Amniotic epithelial cell (primary cell): ENCODE results near the gene REST.
"Not testable (repeated sequence)": the region's sequence is repeated elsewhere in the genome, so short reads cannot be mapped to it uniquely, and the experiment has no call there.

Experiments
- DNase-seq: peaks from one replicate; pipeline ENCODE4 v3.0.0-alpha.2; 2010; ENCODE audit warnings: low read depth

Gene REST, protein sequence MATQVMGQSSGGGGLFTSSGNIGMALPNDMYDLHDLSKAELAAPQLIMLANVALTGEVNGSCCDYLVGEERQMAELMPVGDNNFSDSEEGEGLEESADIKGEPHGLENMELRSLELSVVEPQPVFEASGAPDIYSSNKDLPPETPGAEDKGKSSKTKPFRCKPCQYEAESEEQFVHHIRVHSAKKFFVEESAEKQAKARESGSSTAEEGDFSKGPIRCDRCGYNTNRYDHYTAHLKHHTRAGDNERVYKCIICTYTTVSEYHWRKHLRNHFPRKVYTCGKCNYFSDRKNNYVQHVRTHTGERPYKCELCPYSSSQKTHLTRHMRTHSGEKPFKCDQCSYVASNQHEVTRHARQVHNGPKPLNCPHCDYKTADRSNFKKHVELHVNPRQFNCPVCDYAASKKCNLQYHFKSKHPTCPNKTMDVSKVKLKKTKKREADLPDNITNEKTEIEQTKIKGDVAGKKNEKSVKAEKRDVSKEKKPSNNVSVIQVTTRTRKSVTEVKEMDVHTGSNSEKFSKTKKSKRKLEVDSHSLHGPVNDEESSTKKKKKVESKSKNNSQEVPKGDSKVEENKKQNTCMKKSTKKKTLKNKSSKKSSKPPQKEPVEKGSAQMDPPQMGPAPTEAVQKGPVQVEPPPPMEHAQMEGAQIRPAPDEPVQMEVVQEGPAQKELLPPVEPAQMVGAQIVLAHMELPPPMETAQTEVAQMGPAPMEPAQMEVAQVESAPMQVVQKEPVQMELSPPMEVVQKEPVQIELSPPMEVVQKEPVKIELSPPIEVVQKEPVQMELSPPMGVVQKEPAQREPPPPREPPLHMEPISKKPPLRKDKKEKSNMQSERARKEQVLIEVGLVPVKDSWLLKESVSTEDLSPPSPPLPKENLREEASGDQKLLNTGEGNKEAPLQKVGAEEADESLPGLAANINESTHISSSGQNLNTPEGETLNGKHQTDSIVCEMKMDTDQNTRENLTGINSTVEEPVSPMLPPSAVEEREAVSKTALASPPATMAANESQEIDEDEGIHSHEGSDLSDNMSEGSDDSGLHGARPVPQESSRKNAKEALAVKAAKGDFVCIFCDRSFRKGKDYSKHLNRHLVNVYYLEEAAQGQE

DNA sequence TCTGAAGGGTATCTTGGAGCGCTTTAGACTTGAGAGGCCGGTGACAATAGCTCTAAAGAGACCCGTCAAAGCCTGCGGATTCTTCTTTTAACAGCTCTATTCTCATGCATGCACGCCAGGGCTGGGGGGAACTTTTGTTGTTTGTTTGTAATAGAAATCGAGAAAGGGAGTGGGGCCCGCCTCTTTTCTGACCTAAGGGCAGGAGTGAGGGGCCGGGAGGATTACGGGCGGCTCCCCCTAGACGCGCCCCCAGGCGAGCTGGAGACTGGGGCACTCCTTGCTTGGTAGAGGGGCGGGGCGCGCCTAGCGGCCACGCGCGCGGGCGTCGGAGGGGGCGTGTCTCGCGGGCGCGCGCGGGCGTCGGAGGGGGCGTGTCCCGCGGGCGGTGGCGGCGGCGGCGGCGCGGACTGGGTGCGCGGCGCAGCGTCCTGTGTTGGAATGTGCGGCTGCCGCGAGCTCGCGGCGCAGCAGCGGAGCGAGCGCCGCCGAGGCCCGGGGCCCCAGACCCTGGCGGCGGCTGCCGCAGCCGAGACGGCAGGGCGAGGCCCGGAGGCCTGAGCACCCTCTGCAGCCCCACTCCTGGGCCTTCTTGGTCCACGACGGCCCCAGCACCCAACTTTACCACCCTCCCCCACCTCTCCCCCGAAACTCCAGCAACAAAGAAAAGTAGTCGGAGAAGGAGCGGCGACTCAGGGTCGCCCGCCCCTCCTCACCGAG lies at the start of gene REST:
TSS of gene REST (plus strand) at position 412 of the 717 bp plus-strand sequence. CDS start 2,739 bp downstream, outside the sequence.
- peak; percentile 40 for DNase-seq

DNA sequence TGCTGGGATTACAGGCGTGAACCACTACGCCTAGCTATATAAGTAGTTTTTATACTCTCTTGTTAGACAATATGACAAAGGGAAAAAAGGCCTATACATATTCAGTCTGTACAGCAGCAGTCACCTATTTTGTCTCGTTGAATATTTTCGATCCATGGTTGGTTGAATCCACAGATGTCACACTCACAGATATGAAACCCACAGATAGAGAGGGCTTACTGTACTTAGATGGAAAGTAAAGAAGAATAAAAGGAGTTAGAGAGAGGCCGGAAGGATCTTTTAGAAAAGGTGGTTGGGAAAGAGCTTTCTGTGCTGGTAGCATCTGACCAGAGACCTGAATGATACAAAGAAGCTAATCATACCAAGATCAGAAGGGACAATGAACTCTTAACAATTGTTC lies 47.9 kb upstream of the REST start:
- no peak for DNase-seq

DNA sequence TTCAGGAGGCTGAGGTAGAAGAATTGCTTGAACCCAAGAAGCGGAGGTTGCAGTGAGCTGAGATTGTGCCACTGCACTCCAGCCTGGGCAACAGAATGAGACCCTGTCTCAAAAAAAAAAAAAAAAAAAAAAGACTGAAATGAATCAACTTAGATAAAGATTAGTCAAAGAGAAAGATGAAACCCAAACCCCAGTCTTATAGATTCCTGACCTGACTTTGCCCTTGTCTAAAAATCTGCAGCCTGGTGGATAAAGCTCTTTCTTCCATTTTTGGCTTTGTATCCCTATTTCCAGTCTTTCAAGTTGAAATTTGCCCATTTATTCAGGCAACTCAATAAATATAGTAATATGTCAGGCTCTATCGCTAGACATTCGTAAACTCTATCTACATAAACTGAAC lies 46.9 kb upstream of the REST start:
- DNase-seq, result no peak

DNA sequence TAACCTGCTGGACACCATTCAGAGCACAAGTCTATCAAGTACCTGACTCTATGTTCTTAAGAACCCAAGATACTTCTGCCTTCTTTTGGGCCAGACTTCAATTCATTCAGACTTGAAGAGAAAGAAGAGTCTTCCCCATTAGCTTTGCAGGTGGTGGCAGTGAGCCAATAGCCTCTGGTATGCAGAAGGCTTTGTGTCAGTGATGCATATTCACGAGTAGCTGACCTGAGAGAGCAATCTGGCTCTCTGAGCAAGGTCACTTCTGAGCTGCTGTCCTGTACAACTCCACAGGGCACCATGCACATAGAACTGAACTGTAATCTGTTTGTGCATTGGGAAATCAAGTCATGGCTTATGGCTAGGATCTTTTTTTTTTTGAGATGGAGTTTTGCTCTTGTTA lies 46.3 kb upstream of the REST start:
- peak; percentile 54 for DNase-seq

DNA sequence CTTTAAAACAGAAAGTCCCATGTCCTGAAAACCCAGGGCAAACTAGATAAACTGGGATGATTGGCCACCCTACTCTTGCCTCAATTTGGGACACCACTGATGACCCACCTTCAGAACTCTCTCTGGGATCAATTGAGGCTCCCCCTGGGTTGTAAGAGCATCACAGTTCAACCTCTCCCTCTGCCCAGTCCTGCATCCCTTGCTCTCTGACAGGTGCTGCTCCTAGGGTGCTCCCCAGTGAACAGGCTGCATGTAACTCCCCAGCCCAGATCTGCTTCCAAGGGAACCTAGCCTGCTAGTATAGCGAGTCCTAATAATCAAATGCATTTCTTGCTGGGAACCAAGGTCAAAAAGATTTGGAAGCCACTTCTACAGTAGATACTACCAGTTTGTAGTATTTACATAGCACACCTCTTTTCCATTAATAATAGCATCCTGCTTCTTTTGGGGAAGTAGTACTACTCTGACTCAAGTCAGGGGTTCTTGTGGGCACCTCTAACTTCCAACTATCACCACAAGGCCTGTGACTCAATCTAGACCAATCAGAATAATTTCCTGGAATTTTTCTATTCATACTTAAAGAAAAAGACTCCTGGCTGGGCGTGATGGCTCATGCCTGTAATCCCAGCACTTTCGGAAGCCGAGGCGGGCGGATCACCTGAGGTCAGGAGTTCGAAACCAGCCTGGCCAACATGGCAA lies 44.1 kb upstream of the REST start:
- peak; percentile 19 for DNase-seq

DNA sequence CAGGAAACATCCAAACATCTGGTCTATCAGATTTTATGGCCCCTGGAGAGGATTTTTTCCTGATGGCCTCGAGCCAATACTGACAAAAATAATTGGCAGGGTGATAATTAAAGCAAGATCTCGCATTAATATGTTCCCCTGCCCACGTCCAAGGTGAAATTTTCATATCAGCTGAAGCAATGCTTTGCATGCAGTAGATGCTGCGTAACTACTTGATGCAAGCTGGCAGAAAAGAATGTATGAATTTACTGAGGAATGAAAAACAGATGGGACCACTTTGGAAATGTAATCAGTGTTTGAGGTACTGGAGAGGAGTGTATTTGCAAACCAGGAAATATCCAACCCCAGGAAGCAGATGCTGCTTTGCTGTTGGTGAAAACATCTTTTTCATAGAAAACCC lies 36.8 kb upstream of the REST start:
- no peak for DNase-seq

DNA sequence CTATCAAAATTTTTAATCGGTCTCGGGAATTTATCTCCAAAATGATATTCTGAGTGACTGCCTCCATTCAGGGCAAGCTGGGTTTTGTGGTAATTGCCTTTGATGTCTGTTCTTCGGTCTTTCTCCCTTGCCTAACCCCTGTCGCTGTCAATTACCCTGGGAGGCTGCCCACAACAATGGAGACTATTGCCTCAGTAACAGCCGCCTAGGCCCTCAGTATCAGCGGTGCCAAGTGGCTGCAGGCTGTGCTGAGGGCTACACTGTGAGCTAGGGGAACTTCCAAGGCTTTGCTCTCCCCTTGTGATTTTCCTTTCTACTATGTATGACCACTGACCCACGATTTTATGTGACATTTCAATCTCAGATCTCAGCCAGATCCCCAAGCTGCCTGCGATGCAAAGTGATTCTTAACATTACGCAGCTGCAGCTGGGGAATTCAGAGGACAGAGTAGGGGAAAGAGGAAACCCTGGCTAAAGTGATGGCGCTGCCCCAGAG lies 36.3 kb upstream of the REST start:
- no peak for DNase-seq

DNA sequence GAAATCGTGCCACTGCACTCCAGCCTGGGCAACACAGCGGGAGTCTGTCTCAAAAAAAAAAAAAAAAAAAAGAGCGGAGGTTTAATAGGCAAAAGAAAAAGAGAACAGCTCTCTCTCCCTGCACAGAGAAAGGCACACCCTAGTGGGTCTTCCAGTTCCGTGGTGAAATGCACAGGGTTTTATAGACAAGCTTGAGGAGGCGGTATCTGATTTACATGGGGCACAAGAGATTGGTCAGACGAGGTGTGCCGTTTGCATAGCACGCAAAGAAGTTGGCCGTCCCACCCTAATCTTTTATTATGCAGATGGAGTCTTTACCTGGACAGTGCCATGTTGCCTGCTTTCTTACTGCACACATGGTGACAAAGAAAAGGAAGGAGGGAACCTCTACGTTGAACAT lies 33.5 kb upstream of the REST start:
- no peak for DNase-seq

DNA sequence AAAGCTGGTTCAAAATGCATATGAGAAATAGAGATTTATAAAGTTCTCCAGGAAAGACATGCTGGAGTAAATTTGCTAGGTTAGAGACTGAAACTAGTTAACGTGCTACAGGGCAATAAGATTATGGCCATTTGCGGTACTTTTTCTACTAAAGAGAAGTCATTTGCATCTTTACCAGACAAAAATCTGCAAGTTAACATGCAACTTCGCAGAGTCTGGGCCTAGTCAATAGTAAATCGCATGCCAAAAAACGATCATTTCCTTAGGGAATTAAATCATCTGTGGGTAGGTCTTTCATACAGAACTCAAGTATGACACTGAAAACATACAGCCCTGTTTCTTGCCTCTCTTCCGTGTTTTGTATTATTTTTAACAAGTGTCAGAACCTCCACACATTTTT lies 32.8 kb upstream of the REST start:
- no peak for DNase-seq

DNA sequence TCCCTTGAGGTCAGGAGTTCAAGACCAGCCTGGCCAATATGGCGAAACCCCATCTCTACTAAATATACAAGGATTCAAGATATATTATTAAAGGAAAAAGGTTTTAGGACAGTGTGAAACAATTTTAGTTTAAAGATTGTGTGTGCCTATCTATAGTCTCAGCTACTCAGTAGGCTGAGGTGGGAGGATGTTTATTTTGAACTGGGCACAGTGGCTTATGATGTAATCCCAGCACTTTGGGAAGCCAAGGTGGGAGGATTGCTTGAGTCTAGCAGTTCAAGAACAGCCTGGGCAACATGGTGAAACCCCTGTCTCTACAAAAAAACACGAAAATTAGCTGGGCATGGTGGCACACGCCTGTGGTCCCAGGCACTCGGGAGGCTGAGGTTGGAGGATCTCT lies 31.4 kb upstream of the REST start:
- no peak for DNase-seq

DNA sequence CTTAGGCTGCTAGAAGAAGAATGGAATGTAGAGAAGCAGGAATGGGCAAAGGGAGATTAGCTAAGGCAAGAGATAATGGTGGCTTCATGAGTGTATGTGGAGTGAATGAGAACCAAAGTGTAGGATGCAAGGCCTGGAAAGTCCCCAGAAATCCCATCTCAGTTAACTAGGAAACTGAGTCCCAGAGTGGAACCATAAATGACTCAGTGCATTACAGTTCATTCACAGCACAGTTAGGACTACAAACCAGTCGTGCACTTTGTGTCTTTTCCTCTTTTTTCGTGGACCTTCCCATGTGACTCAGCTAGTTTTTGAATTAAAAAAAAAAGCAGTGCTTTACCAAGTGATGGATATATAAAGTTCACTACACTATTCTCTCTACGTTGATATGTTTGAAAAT lies 27.7 kb upstream of the REST start:
- DNase-seq, result no peak

DNA sequence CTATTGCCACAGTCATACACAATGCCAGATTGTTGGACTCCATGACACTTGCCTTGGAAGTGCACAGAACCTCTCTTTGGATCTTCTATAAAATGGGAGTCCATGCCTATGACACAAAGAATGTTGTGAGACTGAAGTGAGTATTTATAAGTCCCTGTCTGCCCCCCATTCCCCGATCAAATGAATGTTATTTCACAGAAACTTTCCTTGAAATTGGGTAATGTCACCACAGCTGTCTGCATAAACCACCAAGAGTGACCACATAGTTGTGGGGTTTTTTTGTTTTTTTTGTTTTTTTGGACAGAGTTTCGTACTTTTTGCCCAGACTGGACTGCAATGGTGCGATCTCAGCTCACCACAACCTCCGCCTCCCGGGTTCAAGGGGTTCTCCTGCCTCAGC lies 27.1 kb upstream of the REST start:
- DNase-seq, result no peak

DNA sequence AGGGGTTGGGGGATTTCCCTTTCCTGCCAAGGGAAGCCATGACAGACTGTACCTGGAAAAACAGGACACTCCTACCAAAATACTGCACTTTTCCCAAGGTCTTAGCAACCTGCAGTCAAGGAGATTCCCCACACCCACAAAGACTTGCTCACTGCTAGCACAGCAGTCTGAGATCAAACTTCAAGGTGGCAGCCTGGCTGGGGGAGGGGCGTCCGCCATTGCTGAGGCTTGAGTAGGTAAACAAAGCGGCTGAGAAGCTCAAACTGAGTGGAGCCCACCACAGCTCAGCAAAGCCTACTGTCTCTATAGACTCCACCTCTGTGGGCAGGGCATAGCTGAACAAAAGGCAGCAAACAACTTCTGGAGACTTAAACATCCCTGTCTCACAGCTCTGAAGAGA lies 23.2 kb upstream of the REST start:
- DNase-seq, result not testable (repeated sequence)

DNA sequence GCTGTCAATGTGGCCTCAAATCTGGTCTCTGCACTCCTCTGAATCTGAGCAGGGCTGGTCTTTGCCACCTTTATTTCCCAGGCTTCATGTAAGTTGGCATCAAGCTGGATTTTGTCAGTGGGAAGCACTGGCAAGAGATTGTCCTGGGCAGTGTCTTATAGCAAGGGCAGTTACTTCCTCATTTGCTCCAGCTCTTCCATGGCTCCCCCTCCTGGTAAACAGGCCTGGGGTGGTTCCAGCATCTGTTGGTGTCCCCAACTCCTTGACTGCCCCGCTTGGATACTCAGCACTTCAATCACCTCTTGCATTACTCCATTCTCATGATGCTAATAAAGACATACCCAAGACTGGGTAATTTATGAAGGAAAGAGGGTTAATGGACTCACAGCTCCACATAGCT lies 15.0 kb upstream of the REST start:
- no peak for DNase-seq

DNA sequence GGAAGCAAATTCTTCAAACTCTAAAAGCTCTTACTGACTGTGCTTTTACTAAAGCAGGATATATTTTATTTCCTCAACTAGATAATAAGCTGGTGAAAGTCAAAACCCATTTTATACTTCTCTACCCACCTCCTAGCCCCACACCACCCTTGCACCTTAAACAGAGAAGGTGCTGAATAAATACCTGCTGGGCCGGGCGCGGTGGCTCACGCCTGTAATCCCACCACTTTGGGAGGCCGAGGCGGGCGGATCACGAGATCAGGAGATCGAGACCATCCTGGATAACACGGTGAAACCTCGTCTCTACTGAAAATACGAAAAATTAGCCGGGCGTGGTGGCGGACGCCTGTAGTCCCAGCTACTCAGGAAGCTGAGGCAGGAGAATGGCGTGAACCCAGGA lies 9.9 kb upstream of the REST start:
- not testable (repeated sequence) for DNase-seq

DNA sequence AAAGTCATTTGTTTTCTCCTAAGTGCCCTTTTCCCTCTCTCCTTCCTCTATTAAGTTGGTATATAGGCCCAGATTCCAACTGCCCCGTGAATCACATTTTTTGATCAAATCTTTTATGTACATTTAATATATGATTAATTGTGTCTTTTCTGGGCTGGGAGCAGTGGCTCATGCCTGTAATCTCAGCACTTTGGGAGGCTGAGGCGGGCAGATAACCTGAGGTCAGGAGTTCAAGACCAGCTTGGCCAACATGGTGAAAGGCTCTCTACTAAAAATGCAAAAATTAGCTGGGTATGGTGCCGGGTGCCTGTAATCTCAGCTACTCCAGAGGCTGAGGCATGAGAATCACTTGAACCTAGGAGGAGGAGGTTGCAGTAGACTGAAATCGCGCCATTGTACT lies 7.5 kb upstream of the REST start:
- not testable (repeated sequence) for DNase-seq

DNA sequence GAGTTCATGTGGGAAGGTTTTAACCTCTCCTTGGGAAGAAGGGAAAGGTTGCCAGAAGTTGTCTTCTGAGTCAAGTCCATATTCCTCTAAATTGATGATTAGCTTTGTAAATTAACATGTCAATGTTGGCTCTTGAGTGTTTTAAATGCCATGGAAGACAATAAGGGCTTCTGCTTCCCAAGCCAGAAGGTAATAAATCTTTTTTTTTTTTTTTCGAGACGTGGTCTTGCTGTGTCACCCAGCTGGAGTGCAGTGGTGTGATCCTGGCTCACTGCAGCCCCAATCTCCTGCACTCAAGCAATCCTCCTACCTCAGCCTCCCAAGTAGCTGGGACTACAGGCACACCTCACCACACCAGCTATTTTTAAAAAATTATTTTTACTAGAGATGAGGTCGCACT lies 5.0 kb upstream of the REST start:
- DNase-seq, result no peak

DNA sequence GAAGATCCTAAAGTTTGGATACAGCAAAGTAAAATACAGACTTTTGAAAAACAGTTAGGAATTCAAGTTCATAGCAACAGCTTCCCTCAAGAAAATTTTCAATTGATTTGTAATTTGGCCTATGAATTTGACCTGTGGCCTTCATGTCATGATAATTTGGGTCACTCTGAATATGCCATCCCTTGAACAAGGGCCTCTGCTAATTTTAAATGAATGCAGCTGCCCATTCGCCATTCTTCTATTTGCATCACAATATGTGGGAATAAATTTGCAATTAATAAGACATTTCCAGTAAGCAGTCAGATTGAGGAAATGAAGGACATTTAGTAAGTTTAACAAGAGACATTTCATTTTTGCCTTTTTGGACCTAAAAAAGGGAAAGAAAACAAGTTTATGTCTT lies 1.9 kb upstream of the REST start:
- DNase-seq, result no peak

DNA sequence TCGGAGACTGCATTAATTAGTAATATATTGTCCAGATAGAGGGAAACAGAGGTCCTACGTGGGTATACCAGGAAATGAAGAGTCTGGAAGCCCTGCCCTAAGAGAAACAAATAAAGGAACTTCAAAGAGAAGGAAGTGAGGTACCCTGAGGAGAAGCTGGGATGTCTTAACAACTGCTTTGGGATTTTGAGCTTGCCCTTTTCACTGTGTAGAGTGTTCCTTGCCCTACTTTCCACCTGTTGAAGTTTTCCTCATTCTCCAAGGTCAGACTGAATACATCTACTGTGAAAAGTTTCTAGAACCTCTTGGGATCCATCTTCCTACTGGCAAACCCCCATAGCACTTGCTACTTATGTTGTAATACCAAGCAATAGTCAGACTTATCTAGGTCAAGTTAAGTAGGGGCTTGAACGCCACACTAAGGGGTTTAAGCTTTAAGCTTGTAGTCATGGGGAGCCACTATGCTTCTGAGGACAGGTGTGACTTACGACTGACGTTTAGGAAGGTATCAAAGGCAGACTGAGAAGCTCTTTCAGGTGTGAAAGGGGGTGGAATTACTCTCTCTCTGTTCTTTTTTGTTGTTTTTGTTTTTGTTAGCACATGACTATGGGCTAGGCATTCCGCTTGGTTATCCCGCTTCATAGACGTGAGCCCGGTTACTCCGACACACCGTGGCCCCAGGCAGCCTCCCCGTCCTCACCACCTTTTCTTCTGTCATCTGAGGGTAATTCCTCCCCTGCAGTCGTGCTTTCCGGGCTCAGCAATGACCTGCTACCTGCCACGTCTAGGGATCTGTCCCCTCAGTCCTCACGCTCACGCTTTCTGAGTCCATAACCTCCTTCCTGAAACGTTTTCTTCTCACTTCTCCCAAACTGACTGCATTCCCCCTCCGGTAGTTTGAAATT lies 959 bp upstream of the REST start:
- peak; percentile 21 for DNase-seq
